GM21825 (cell line): ENCODE data around the gene AFP.

Source experiments
- ATAC-seq: cut with Tn5 transposase; IDR thresholded peaks from one replicate; pipeline ENCODE4 v1.9.1; 2021; ENCODE audit warnings: mild to moderate bottlenecking, moderate library complexity; ENCODE audit not compliant: unreplicated experiment

The AFP gene

DNA sequence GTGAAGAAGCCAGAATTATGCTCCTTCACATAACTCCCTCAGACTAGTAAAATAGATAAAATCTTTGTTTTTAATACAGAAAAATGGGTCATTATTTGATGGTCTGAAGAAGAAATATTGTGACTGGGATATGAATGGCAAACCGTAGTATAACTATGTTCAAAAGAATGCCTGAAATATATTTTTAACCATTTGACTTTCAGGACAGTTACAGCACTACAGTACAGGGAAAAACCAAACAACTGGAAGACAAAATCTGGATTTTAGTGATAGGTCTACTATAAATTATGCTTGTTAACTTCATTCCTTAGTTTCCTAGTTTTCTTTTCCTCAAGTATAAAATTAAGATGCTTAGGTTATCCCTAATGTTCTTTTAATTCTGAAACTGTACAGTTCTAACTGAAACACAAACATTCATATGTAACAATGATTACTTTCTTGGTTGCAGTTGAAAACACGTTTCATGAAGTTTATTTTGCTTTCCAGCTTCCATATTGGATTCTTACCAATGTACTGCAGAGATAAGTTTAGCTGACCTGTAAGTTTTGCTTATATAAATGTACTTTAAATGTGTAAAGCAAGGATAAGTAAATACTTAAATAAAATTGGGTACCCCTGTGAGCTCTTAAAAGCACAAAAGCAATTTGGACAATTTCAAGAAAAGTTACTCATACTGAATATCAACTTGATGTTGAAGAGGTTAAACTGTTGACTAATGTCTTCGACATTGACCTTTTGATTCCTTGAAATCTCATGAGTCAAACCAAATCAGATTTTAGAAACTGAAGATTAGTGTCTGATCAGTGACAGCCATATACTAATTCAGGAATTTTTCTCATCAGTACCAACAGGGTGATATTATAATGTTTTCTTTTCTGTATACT is 895 bp downstream of the AFP start:
- no peak for ATAC-seq

DNA sequence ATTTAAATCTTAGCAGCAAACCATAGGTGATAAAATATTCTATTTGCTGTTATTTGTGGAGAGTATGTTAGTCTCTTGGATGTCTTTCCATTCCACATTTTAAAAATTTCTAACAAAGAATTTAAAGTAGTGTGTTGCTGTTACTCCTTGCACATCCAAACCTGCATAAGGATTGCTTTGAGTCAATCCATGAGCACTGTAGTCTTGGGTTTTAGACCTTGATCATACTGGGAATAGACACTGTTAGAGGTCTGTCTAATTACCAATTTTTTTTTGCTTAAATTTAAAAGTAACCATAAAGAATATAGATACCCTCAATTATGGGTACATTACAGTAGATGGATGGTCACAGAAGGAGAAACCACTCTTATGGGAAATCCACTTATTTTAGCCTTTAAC is 1.5 kb downstream of the AFP start:
- no peak for ATAC-seq

DNA sequence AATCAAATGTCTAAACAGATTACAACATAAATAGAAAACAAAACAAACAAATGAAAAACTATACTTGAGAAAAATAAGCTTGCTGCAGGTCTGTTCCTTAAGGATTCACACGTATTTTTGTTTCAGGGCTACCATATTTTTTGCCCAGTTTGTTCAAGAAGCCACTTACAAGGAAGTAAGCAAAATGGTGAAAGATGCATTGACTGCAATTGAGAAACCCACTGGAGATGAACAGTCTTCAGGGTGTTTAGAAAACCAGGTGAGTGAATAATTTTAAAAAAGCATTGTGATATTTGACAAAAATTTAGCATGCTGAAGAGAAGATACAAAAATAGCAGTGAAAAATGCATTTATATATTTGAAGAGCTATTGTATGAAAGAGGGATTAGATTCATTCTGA is 2.0 kb downstream of the AFP start:
- ATAC-seq, result no peak

DNA sequence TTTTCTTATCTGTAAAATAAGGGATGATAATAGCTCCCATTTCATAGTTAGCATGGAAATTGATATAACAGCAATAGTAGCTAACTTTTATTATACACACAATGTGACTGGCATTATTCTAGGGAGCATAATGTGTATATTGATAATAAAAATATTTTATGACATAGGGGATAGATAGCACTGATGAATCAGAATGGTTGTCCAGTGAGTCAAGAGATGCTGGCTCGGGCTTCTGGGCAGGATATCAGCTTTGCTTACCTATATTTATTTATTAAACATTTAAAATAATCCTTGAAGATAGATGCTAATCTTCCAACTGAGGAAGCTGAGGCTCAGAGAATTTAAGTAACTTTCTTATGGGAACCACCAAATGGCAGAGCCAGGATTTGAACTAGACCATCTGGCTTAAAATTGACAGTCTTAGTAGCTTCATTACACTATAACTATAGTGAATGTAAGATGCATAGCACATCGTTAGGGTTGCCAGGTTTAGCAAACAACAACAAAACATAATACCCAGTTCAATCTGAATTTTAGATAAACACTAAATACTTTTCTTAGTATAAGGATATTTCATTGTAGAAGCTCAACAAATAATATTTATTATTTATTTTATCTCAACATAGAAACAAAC is 2.7 kb downstream of the AFP start:
- no peak for ATAC-seq

DNA sequence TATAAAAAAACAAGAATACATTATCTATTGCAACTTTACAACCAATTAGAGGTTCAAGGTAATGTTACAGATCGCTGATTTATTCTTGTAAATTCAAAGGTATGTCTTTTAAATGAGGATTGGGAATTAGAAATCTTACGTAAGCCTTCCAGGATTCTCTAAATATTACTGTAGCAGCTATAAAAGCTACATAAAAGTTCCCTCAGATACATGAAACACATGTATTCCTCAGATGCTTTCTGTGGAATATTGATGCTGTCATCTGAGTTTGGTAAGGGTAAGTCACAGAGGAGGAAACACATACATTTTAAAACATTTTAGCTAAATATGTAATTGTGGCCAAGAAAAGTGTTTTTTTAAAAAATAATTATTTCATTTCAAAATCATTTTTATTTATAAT is 3.4 kb downstream of the AFP start:
- ATAC-seq, result no peak

DNA sequence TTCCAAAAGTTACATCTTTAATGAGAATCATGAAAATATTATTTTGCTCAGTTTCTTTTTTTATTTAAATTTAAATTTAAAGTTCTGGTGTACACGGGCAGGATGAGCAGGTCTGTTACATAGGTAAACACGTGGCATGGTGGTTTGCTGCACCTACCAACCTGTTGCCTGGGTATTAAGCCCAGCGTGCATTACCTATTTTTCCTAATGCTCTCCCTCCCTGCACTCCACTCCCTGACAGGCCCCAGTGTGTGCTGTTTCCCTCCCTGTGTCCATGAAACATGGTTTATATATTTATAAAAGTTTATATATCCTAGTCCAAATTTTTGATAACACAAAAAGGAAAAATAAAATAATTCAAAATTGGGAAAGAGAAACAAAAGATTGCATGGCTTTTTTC is 4.0 kb downstream of the AFP start:
- ATAC-seq, result no peak

DNA sequence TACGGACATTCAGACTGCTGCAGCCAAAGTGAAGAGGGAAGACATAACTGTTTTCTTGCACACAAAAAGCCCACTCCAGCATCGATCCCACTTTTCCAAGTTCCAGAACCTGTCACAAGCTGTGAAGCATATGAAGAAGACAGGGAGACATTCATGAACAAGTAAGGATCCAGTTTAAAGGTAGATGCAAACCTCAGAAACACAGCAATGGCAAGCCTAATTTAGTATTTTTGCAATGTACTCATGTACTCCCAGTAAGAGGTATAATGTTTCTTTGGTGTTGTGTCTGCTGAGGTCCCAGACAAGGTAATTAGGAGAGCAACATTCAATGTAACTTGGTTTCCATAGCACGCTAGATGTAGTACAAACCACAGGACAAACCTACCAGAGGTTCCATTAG is 4.6 kb downstream of the AFP start:
- no peak for ATAC-seq

DNA sequence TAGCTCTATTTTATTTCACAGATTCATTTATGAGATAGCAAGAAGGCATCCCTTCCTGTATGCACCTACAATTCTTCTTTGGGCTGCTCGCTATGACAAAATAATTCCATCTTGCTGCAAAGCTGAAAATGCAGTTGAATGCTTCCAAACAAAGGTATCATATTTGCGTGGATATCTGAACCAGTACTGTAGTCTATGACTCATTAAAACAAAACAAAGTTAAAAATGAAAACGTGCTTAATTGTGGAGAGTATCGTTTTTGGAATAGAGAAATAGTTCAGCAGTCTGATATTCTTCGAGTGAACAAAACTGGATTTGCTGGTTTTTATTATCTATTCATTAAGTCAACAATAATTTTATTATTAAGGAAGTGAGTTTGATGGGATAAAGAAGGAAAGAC is 6.3 kb downstream of the AFP start:
- ATAC-seq, result no peak

DNA sequence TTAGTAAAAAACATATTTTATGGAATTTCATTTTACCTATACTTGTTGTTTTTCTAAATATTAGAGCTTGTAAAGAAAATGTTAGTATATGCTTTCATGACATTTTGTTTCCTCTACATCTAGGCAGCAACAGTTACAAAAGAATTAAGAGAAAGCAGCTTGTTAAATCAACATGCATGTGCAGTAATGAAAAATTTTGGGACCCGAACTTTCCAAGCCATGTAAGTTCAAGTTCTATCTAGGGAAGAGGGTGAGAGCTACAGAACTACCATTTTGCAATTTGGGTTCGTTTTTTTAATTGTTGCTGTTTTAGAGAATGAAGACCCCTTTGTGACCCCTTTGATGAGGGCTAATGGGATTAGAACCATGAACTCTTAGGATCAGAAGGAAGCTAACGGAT is 7.2 kb downstream of the AFP start:
- no peak for ATAC-seq

DNA sequence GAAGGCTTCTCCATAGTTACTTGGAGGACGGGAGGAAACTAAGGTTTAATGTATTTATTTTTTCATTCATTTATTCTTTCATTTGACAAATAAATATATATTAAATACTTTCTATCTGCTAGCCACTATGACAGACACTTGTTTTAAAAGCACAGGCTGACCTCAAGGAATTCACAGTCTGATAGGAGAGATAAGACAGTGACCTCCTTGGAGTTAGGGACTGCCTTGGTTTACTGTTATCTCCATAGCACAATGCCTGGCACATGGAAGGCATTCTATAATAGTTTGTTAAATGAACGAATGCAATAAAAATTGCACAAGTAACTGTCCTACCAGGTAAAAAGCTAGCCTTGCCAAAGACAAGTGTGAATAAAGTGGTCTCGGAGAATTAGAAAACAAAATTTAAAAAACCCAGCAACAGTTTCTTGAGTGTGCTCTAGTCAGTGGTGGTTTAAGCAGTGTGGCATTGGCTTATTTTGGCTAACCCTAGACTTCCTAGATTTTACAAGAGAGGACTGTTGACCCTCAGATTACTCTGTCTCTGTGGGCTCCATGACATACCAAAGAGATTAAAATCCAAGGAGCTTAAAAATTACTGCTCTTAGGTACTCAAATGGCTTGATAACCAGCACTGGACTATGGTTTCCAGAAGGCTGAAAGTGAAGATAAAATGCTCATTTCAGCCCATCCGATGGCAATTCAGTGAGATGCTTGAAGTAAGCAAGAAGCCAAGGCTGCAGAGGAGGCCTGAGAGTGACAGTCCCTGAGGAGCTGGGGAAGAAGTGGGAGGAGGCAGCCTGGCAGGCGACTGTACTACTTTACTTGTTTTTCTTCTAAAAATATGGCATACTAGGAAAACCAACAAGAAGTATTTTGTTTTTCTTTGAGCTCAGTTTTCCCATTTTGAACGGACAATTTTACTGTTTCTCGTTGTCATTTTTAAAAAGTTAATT is 9.6 kb downstream of the AFP start:
- ATAC-seq, result no peak

DNA sequence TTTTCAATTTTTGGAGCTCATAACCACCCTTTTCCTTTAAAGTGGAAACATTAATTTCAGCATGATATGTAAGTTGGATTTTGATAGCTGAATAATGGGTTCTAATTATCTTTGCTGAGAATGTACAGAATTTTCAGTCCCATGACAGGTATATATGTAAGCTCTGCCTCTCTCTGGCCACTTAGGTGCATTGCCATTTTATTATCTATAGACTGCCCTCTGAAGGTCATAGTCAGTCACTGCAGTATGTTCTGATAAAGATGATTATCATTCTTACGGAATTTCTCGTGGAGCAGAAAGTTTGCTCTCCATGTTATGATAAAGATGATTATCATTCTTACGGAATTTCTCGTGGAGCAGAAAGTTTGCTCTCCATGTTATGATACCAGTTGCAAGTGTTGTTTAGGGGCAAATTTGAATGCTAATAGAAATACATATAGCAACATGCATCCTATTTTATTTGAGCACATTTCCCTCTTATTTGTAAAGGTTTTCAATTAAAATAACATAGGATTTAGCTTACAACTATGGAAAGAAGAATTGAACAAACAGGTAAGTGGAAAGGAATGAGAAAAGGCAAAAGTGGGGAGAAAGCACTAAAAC is 10.4 kb downstream of the AFP start:
- ATAC-seq, result peak; percentile 100

DNA sequence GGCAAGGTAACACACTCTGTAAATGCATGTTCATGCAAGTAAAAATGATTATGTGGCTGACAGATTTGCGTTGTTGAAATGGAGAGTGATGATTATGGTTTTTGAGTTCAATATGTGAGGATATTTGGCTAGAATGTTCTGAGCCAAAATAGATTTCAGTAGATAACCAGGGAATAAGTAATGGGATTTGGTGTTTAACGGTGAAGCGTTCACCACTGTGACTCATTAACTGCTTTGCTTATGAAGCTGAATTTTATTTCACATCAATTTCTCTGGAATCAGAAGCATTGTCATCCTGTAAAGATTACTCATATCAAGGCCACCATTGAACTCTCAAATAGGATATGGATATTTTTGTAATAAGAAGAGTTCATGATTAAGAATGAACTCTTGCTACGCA is 11.7 kb downstream of the AFP start:
- no peak for ATAC-seq

DNA sequence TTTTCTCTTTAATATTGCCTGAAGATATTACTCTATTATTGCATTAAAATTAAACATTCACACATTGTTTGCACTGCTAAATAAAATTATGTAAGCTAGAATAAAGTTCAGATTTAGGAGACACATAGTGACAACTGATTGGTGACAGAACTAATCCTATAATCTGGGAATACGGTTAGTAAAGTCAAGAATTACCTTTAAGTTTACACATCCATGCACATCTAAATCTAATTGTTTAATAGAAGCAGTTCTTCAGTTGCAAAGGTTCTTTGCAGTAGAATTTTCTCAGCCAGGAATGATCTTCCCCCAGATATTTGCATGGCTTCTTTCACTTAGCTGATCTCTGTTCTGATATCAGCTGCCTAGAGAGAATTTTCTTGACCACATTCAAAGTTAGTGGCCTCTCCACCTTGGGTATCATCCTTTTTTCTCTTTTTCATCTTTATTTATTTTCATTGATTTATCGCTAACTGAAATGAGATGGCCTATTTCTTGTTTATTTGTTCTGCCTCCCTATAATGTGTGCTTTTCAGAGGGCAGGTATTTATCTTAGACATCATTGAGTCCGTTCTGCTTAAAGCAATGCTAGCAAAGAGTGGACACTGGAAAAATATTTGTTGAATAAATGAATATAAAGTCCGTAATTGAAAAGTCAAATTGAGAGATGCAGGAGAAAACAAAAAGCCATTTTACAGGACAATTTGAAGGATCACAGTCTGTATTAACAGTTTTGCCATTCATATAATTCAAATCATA is 12.6 kb downstream of the AFP start:
- ATAC-seq, result no peak

DNA sequence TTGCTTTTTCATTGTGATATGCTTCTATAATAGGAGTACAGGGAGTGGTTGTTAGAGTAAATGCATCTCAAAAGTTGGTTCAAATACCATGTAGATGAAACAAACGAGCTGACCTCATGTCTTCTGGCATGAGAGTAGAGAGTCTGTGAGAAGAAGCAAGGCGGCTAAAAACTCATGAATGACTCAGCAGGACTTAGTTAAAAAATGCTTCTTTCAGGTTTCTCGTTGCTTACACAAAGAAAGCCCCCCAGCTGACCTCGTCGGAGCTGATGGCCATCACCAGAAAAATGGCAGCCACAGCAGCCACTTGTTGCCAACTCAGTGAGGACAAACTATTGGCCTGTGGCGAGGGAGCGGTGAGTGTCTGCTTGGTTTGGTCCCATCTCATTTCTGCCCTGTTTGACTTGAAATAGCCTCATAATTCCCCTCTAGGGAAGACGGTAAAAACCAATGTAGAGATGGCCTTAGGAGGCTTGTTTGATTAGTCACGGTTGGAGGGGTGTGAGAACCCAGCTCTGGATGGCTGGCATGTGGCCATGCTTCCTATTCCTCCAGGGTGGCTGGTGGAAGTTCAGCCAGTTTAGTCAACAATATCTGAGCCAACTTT is 14.5 kb downstream of the AFP start:
- ATAC-seq, result no peak

DNA sequence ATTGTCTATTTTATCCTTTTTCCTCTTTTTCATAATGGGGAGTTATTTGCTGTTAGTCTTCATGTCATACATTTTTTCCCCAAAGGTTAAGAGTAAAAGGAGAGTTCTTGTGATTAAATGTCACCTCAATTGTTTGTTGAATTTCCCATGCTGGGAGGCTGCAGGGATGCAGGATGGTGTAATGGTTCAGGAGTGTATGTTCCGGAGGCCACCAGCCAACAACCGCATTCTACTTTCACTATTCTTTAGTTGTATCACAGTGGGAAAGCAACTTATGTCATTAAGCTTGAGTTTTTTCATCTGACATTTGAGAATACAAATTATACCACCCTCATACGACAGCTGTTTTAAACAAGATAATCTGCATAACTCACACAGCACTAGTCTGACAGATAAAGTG is 15.4 kb downstream of the AFP start:
- ATAC-seq, result no peak

DNA sequence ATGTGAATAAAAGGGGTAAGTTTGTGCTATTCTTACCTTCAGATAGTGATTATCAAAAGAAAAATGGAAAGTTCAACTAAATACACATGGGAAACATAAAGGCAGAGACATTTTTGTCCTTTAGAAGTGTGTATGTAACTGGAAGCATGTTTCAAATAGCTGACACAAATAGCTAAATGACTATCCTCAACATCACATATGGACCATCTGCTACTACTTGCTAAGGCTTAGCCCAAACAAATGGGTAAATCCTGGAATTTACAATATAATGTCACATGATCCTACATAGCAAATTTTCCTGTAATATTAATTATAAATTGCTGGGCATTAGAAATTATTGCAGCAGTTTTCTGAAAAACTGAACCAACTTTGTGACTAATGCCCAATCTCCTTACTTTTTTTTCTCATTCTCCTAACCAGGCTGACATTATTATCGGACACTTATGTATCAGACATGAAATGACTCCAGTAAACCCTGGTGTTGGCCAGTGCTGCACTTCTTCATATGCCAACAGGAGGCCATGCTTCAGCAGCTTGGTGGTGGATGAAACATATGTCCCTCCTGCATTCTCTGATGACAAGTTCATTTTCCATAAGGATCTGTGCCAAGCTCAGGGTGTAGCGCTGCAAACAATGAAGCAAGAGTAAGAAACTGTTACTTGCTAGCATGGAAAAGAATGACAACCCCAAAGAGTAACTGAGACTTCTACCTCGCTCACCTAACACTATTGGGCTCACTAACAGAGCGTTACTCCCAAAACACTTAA is 16.1 kb downstream of the AFP start:
- ATAC-seq, result no peak

DNA sequence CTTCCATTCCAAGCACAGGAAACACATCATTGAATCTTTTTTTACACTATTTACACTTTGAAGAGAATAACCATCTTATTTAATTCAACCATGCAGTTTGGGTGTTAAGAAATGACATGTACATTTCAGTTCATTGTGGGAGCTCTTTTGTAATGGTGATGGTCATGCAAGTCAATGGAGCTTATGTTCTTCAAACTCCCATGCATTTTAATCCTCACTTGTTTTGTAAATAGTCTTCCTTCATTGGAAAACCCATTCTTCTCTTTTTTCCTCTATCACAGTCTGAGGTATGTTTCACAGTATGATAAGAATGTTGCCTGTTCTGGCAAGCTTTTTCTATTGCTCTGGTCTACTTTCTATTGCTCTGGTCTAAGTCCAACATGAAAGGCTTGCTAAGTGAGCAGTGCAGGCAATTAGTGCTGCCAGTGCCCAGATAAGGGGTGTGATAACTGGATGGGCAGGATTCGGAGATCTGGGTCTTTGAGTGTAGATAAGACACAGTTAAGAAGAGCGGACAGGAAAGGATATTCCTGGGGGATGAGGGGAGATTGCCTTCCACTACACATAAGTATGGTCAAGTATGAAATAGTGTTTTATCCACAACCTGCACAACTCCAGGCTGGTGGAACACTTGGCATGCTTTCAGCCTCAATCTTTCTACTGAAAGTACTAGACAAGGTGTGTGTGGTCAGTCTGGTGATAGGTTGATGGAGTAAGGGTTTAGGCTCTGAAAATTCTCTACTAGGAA is 17.1 kb downstream of the AFP start:
- ATAC-seq, result no peak

DNA sequence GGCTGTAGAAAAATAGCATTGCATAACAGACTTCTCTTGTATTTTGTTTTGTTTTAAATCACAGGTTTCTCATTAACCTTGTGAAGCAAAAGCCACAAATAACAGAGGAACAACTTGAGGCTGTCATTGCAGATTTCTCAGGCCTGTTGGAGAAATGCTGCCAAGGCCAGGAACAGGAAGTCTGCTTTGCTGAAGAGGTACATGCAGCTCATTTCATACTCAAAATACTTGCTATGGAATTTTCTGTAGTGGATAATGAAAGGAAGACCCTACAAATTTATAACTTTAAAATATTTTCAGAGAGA is 17.6 kb downstream of the AFP start:
- ATAC-seq, result no peak

DNA sequence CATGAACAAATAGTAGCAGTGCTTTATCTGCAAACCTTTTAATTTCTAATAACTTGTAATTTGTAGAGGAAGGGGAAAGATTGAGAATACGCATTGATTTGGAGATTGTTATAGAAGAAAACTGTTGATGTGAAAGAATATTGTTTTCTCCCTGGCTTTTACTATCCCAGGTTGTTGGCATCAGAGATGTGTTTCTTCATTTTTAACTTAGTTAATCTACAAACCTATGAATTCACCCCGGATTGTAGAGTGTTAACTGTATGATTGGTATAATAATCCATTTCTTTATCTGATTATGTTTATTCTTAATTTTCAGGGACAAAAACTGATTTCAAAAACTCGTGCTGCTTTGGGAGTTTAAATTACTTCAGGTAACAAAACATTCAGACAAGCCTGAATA is 18.9 kb downstream of the AFP start:
- ATAC-seq, result no peak
